ENCODE data around the gene CD302. TPM values are rescaled to one million over a fixed set of nuclear protein-coding genes. Genes with fewer than 3 reads are reported as not detected.

Gene CD302
- total and polyA plus RNA-seq, 10 of the 15 experiments (the other 5 are each of a cell fraction or from before 2014, with no cell fraction given) = 0.48 to 4.0 (median 2.1) TPM

GRCh38 chr2:159742846-159743245, 55.2 kb downstream of the CD302 start:
- H3K36me3 ChIP-seq (ENCODE audit: control insufficient read depth in 2 of 2, insufficient read depth in 2 of 2, low read length in 1 of 2) = peaks cover 17 to 31% of the 10 kb centered on the region in 2 experiments
- H3K27ac ChIP-seq (ENCODE audit: control insufficient read depth, insufficient read depth) = no peak overlapping the region
- no peak overlapping the region for H3K9ac ChIP-seq (ENCODE audit: control insufficient read depth, insufficient read depth, low read length)
- ATAC-seq (no peak), FAIRE-seq (no peak), DNase-seq (ENCODE audit: low read depth, low spot score) (no peak)
- peaks cover 22% of the 10 kb centered on the region for H3K79me2 ChIP-seq (ENCODE audit: control insufficient read depth, insufficient read depth, low read length)
- no peak overlapping the region for H3K4me2 ChIP-seq (ENCODE audit: control insufficient read depth, insufficient read depth)
- peaks cover 3% of the 10 kb centered on the region; the same call in 1 of the 2 replicates for H4K20me1 ChIP-seq (ENCODE audit: control insufficient read depth, insufficient read depth)
- BruUV-seq (replicated peaks) = no TSS peak
- H2AFZ ChIP-seq (ENCODE audit: control insufficient read depth, low read depth, low read length) = no peak overlapping the region
- 90% methylated on average over 6 of the region's 6 CpGs for WGBS (ENCODE audit: insufficient coverage, insufficient replicate concordance, low lambda C conversion rate, missing lambda C conversion rate)
- CTCF ChIA-PET = interaction anchor here (0.9 to 1.5 kb wide), 2 partner anchors 10 to 25 kb away, joined by 4 to 10 read pairs; no protein-coding TSS in a partner anchor
- H3K9me3 ChIP-seq (replicated peaks; ENCODE audit: control insufficient read depth, insufficient read depth, low read length) = no peaks in the 10 kb centered on the region
- no peak overlapping the region for H3K4me3 ChIP-seq
- intact Hi-C loops (cut with micrococcal nuclease; ENCODE audit: unreplicated experiment) = no loop called here
- POLR2A ChIA-PET = interaction anchor here (0.7 to 1.4 kb wide), 3 partner anchors 31 to 419 kb away, joined by 3 to 5 read pairs (median 4); partner anchors contain the start of gene MARCHF7
- SMC1A ChIA-PET (ENCODE audit: uncharacterized antibody, unreplicated experiment) = interaction anchor here (1.4 to 2.1 kb wide), 2 partner anchors 29 to 37 kb away, joined by 3 to 6 read pairs; no protein-coding TSS in a partner anchor
- no peaks in the 10 kb centered on the region for H3K27me3 ChIP-seq (replicated peaks in 1 of 2; ENCODE audit: control insufficient read depth in 2 of 2, insufficient read depth in 2 of 2, low read length in 1 of 2)
- TF ChIP-seq TARDBP (IDR thresholded peaks at IDR 0.05; ENCODE audit: borderline replicate concordance) (no peak), NFYB (IDR thresholded peaks at IDR 0.05; ENCODE audit: insufficient read depth, low read depth, low read length) (no peak), RAD51 (IDR thresholded peaks at IDR 0.05) (no peak), BACH1 (IDR thresholded peaks at IDR 0.05; ENCODE audit: borderline replicate concordance) (no peak), SIN3A (IDR thresholded peaks at IDR 0.05; ENCODE audit: low read depth, low read length) (no peak), CREB1 (IDR thresholded peaks at IDR 0.05; ENCODE audit: low read depth) (no peak), ELK1 (IDR thresholded peaks at IDR 0.05; ENCODE audit: low read depth, low read length) (no peak), MYC (IDR thresholded peaks at IDR 0.05; ENCODE audit: insufficient read depth, insufficient read length, insufficient replicate concordance, low read length, severe bottlenecking) (no peak), ZNF274 (IDR thresholded peaks at IDR 0.05; ENCODE audit: insufficient read depth, insufficient read length) (no peak)
- RAD21 ChIA-PET (ENCODE audit: unreplicated experiment) = no interaction called here
- in situ Hi-C loops (cut with MboI) = no loop called here
- no peaks in the 10 kb centered on the region for H3K4me1 ChIP-seq (ENCODE audit: control insufficient read depth, insufficient read depth, low read length)
